DOHH2 (cell line): Measurements from ENCODE around the gene TDRD12.

ENCODE experiments used
- CTCF ChIP-seq: fragments of 200-600 bp; sonication (generic); IDR thresholded peaks from one replicate; pipeline ENCODE4 v1.5.1; 2014; ENCODE audit warnings: antibody characterized with exemption, mild to moderate bottlenecking, low read depth, low read length; ENCODE audit not compliant: poor library complexity, severe bottlenecking
- EZH2phosphoT487 ChIP-seq: fragments of 200-600 bp; sonication (generic); IDR thresholded peaks from 2 replicates; pipeline ENCODE4 v1.6.1; 2017; ENCODE audit warnings: borderline replicate concordance, mild to moderate bottlenecking, antibody characterized with exemption, low read length, moderate library complexity, mixed read lengths

GRCh38 chr19:32837531-32837930 is 118.0 kb downstream of the TDRD12 start:
- TF ChIP-seq CTCF, result no peak
- no peak for TF ChIP-seq EZH2phosphoT487
